Adrenal gland (tissue), 5 donors: ENCODE results near the gene DENND5B.

ENCODE experiments used
- POLR2A ChIP-seq, 2 donors: fragments of 450-650 bp; IDR thresholded peaks; one replicate each; pipeline ENCODE4 v1.6.1; 2017; ENCODE audit warnings: antibody characterized with exemption in 2 of 2, mild to moderate bottlenecking in 2 of 2, moderate library complexity in 1 of 2
- TF ChIP-seq, protein P1 (sequence below), 6 experiments: fragments of 450-650 bp in 4 of 6; fragments of 200-600 bp in 2 of 6; sonication (generic) in 1 of 6; IDR thresholded peaks; 1 replicate in 5 of 6; 2 replicates in 1 of 6; pipeline versions ENCODE4 v1.5.1 to v1.8.0; 2016 to 2021; ENCODE audit warnings: antibody characterized with exemption in 6 of 6, mild to moderate bottlenecking in 2 of 6, moderate library complexity in 1 of 6
- donor health status: DM: no; HTN: no; CAD: no.

DNA sequence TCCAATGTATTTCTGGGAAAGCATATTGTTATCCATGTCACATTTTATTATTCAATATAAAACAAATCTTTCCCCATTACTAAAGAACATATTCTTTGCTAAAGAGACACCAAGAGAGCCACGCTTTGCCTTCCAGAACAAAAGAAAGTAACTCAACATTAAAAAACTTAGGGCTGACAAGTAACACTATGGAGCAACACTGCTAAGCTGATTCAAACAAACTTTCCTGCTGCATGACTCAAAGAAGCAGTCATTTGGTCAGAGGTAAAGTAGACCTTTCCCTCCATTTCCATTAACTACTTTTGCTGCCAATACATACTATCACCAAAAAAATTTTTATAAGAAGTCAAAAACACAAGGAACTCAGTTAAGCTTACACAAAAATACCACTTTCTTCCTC, 83.0 kb downstream of the DENND5B start:
- TF ChIP-seq, protein P1, sequence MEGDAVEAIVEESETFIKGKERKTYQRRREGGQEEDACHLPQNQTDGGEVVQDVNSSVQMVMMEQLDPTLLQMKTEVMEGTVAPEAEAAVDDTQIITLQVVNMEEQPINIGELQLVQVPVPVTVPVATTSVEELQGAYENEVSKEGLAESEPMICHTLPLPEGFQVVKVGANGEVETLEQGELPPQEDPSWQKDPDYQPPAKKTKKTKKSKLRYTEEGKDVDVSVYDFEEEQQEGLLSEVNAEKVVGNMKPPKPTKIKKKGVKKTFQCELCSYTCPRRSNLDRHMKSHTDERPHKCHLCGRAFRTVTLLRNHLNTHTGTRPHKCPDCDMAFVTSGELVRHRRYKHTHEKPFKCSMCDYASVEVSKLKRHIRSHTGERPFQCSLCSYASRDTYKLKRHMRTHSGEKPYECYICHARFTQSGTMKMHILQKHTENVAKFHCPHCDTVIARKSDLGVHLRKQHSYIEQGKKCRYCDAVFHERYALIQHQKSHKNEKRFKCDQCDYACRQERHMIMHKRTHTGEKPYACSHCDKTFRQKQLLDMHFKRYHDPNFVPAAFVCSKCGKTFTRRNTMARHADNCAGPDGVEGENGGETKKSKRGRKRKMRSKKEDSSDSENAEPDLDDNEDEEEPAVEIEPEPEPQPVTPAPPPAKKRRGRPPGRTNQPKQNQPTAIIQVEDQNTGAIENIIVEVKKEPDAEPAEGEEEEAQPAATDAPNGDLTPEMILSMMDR (IDR thresholded peaks at IDR 0.05): no peak
- no peak for TF ChIP-seq POLR2A (IDR thresholded peaks at IDR 0.05)
